Stimulated activated CD8-positive, alpha-beta memory T cell treated with anti-CD3 and anti-CD28 coated beads, Interleukin-7, amount 100 ng/mL, for 4 hours (primary cell): ENCODE data around the gene IL34.

ENCODE experiments used
- DNase-seq, 2 donors: peaks; one replicate each; pipeline ENCODE4 v3.0.0-alpha.2; 2020; ENCODE audit warnings: low read depth in 2 of 2

IL34 gene

DNA sequence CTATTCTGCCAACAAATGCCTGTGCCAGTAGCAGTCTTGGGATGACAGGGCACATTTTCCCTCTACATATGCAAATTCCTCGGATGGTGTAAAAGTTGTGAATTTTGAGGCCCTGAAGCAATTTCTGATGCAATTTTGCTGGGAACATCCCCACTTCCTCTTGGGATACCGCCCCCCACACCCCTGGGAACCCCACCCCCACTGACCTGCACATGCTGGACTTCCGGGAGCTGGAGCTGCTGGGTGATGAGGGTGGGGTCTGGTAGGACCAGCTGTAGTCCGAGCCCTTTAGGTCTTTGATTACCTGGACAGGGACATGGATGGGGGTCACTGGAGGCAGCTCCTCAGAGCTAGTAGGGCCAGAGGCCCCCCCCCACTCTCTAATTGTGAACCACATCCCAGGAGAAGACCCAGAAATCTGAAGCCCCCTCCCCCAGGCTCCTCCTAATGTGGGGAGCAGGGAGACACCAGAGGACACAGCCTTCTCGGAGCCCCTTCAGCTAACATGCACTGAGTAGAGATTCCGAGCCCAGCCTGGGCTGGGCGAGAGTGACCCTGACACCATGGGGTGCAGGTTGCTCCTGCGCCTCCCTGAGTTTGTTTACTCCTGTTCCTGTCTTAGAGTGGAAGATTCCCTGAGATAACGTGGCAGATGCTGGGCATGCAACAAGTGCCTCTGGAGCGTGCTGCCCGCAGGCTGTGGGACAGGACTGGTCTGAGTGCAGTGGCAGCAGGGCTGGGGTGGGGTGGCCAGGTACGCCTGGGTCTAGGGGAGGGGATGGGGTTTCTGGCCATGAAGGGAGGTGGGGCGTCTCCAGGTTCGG, 30.5 kb downstream of the IL34 start:
- no peak for DNase-seq

- DNase-seq, result no peak
These were observed 31.3 kb downstream of the IL34 start for GRCh38 chr16:70677499-70678120.

DNA sequence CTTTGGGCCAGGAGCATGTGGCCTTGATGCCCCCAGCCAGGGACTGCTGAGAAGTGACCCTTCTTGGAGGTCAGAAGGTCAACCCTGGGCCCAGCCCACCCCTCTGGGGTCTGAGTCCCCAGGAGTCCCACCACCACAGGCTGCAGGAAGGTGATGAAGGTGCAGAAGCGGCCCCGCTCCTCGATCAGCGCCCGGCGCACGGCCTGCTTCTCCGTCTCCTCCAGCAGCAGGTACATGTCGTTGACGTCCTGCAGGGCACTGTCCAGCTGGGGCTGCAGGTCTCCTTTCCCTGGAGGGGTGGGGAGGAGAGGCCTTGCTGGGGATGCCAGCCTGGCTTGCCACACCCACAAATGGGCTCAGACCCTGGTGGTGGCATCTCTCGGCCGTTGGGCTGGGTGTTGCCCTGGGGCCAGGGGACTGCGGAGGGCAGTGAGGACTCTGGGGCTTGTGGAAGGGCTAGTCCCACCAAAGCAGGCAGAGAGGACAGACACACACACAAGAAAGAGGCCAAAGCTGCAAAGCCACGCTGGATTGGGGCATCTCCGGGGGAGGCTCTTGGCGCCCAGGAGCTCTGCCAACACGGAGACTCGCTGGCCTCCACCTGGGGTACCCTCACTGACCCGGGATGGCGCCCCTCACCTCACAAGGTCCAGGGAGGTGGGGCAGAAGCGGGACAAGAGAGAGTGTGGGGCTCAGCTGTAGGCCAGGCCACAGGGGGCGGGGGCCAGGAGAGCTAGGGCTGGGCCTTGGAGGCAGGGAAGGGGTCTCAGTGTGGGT, 31.9 kb downstream of the IL34 start:
- DNase-seq, result no peak

DNA sequence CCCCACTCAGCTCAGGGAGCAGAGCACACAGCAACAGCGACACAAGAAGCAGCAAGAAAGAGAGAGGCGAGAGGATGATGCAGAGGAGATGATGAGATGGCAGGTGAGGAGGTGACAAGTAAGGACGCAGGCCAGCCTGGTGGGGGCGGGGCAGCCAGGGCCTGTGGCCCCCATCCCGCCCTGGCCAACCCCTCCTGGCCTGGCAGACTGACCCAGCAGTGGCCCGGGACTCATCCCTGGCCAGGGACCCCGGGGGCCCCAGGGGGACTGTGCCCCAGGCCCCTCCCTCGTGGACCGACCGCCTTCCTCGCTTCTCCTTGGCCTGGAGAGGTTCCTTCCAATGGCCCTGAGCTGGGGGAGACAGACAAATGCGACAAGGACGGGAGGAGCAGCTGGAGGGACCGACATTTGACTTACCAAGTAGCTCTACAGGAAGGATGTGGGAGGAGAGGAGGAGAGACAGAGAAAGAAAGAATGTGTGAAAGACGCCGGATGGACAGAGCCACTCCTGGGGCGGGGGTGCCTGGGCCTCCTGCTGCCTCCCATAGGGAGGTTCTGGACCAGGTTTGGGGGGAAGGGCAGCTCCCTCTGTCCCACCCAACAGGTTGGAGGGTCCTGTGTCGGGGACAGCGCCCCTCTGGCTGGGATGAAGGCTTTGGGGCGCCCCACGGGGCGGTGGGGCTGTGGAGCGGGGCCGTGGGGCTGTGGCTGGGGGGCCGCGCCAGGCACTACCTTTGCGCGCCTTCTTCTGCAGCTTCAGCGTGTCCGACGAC, 32.7 kb downstream of the IL34 start:
- no peak for DNase-seq

DNA sequence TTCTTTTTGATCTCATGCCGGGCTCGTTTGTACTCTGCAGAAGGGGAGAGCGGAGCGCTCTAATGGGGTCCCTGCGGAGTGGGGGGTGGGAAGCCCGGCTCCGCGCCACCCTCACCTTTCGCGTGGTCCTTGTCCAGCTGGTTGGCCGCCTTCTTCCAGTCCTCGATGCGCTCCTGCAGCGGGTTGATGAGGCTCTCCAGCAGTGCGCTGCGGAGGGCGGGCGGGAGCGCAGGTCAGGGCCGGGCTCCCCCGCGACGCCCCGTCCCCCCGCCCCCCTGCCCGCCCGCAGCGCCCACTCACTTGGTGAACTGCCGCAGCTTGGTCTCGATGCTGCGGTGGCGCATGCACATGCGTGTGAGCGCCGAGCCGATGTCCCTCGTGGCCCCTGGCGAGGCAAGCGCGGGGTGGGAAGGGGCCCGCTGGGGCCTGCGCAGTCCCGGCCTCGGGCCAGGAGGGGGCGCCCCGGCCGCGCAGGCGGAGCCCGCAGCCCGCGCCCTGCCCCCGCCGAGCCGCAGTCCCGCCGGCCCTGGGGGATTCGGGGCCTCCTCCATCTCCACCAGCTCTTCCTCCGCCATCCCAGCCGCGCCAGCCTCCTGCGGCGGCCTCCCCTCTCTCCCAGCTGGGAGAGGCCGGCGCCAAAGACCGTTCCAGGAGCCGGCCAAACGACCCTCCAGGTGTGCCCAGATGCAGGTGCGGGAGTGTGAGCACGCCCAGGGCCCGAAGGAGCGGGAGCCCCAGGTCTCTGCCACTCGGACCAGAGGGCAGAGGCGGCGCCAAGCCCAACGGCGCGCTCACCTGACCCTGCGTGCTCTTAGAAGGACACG, 33.5 kb downstream of the IL34 start:
- DNase-seq, result no peak

- no peak for DNase-seq
These were observed 34.4 kb downstream of the IL34 start for GRCh38 chr16:70680495-70681381.

DNA sequence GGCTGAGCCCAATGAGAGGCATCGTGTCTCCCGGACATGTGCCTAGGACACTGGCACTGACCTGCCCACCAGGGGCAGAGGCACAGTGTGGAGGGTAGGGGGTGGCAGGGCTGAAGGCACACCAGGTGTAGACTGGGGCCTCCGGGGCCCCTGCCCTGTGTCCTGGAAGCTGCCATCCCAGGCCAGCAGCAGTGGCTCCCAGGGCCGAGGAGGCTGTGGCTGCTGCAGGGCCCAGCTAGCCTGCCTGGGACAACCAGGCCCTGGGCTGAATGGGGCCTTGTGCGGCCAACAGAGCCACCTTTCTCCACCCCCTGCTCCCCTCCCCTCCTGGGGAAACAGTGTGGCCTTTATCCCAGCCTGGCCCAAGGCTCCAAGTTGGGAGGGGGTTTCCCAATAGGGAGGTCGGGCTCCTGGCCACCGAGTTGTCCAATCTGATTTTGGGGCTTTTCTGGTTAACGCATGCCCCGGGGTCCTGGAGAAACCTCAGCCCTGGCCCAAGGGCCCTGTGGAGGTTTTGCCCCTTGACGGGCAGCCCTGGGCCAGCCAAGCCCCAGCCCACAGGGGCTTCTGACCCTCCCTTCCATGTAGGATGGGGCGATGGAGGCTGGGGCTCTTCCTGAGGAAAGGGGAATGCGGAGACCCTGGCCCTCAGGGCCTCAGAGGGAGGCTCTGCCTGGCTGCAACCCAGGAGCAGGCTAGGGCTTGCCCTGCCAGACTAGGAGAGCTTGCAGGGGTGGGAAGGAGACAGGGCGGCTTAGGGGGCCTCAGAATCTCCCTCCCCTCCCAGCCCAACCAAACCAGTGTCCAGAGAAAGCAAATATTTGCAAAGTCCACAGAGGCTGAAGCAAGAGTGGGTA, 35.3 kb downstream of the IL34 start:
- no peak for DNase-seq

- DNase-seq, result no peak
These were observed 36.1 kb downstream of the IL34 start for GRCh38 chr16:70682239-70683145.

DNA sequence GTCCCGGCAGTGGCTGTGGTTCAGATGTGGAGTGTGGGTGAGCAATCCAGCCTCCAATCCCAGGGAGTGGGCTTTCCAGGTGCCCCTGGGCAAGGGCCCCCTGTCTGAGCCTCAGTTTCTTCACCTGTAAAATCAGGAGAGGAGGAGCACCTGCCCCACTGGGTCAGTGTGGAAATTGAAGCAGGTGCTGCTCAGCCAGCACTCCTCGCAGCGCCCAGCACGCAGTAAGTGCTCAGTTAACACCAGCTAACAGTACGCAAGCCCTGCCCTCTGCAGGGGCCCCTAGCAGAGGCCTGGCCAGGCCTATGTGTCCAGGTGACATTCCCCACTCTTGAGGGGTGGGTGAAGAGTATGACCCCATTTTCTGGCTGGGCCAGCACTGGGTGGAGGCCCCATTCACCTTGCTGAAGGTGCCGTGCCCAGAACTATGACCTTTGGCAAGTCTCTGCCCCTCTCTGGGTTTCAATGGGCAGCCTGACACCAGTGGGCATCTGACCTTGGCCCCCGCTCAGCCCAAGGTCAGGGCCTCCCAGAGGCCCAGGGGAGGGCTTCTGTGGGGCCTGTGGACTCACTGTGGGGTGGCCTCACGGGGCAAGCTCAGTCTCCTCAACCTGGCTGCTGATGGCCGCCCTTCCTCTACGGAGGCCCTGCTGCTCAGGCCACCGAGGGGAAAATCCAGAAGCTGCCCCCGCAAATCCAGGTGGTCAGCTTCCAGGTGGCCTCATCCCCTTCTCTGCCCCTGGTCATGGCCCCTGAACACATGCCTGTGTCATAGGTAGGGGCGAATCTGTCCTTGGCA, 37.0 kb downstream of the IL34 start:
- DNase-seq, result no peak

DNA sequence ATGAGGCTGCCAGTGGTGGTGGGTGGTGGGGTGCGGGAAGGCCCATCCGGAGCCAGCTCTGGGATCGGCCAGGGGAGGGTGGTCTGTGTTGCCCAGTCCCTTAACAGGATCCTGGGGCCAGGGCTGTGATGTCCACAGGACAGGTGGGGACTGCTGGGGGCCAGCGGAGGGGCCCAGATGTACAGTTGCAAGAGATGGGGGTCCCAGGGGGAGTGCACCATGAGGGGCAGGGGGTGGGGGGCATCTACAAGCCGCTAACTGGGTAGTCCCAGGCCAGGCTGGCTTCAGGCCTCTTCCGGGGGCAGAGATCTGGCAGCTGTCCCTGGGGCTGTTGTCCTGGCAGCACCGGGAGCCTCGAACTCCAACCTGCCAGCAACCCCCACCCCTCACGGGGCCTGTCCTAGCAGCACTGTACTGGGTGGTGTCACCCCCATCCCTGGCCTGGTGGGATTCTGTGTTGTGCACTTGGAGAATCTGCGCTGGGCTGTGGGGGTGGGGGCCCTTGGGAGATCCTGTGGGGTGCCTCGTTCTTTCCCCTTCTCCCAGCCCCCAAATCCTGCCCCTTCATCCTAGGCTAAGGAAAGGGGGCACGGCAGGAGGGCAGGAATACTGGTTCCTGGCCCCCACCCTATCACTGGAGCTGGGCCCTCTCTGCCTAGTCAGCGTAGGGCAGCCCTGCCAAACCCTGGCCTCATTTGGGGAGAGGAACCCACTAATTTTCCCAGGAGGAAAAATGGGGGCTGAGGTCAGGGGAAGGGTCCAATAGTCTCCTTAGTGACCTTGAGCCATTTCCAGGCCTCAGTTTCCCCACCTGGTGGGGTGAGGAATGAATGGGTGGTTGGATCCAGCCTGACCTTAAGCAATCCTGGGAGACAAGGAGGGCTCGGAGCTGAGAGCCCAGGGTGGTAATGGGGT, 38.0 kb downstream of the IL34 start:
- DNase-seq, result no peak

DNA sequence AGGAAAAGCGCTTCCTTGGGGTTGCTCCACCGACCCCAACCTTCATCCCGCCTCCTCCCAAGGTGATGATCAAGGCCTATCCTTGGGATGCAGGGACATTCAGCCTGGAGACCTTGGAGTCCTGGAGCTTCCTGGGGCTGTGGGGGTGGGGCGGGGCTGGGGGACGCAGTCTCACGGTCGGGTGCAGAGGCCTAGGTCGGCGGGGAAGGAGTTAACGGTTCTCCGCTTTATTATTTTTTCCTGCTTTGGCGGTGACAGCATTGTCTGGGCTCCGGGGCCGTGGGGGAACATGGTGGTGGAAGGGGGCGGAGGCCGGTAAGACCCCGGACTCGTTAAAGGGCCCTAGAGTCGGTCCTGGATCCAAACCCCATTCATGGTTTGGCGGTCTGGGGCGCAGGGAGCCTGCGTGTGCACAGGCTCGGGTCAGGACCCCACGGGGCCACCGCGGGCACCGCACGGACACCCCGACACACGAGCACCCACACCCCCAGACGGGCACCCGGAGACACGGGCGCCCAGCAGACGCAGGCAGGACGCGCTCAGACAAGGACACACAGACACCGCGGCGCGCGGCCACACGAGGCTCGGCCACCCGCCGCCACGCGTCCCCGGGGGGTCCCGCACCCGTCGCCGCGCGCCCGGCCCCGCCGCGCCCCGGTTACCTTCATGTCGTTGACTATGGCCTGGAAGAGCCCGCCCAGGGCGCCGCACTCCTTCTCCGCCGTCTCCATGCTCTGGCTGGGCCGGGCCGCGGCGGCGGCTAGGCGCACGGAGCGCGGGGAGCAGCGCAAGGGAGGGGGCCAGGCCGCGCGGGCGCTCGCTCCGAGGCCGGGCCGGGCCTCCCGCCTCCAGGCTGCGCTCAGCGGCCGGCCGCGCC, 38.9 kb downstream of the IL34 start:
- DNase-seq, result no peak

GRCh38 chr16:70685938-70686375, 39.6 kb downstream of the IL34 start, which contains the start of gene MTSS2:
TSS of gene MTSS2 (minus strand) at chr16:70686053. CDS start at chr16:70685791, 262 bp downstream.
- peak in 1 of 2 donors; percentile 36 for DNase-seq

GRCh38 chr16:70686376-70687101, 40.2 kb downstream of the IL34 start:
- no peak for DNase-seq

DNA sequence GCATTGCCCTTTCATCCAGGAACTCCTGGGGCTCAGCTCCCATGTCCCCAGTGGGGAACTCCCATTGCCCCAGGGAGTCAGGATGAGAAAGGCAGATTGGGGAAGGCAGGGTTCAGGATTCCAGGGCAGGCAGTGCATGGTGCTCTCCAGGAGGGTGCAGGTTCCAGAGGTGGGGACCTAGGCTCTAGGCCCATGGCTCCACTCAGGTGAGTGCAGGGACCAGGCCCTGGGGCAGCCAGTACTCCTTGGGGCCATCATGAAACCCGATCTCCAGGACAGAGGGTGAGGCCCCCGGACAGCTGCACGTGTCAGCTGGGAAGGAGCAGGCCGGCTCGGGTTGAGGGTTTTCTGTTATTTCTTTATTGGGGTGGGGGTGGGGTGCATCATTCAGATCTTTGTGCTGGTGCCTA, 40.7 kb downstream of the IL34 start:
- no peak for DNase-seq
